Stimulated activated CD8-positive, alpha-beta memory T cell treated with anti-CD3 and anti-CD28 coated beads, Interleukin-15, amount 100 ng/mL, for 4 hours (primary cell): Measurements from ENCODE around the gene KIAA1755.

ENCODE experiments used
- DNase-seq, 2 donors: peaks; one replicate each; pipeline ENCODE4 v3.0.0-alpha.2; 2020; ENCODE audit warnings: low read depth in 2 of 2

KIAA1755 gene

DNA sequence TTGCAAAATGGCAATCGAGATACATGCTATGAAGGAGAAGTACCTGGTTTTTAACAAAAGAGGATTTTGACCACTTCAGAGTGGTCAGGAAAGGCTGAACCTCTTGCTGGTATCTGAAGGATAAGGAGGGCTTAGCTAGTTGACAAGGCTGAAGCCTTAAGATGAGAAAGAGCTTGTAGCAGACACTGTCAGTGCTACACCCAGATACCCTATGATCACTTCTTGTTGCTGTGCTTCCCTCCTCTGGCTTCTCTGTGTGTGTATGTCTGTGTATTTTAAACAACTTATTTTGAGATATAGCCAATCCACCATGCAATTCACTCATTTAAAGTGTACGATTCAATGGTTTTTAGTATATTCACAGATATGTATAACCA is 56.6 kb downstream of the KIAA1755 start:
- DNase-seq: no peak

DNA sequence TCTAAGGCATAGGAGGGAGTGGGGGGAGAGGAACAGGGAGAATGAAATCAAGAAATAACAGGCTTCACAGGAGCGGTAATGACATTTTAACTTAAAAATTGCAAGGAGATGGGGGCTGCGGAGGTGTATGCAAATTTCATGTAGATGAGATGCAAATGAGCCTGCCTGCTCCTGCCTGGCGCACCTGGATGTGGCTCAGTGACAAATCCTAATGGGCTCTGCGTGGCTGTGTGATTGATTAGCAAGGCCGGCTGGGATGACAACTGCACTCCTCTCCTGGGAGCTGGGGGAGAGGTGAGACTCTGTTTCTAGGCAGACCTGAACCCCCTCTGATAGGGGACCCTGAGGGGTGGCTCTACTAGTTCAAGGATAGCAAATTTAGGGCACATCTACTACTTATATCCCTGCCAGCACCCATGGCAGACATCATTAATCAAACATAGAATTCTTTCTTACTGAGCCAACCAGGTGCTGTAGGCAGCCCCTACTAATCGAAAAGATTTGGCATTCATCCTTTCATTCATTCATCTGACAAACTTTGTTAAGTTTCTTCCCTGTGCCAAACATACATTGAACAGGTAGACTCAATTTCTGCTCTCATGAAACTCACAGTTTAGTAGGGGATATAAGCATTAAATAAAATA is 57.1 kb downstream of the KIAA1755 start:
- no peak for DNase-seq

DNA sequence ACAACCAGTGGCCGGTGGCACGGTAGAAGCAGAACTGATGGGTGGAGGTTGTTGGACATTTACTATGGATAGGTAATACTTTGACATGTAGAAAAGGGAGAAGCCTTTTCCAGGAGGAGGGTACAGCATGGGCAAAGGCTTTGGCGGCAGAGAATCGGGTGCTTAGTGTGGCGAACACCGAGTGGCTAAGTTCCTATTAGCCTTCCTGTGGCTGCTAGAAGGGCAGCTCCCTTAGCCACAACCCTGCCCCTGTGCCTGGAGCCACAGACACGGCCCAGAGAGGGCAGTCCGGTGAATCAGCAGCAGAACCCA is 57.6 kb downstream of the KIAA1755 start:
- DNase-seq: no peak

DNA sequence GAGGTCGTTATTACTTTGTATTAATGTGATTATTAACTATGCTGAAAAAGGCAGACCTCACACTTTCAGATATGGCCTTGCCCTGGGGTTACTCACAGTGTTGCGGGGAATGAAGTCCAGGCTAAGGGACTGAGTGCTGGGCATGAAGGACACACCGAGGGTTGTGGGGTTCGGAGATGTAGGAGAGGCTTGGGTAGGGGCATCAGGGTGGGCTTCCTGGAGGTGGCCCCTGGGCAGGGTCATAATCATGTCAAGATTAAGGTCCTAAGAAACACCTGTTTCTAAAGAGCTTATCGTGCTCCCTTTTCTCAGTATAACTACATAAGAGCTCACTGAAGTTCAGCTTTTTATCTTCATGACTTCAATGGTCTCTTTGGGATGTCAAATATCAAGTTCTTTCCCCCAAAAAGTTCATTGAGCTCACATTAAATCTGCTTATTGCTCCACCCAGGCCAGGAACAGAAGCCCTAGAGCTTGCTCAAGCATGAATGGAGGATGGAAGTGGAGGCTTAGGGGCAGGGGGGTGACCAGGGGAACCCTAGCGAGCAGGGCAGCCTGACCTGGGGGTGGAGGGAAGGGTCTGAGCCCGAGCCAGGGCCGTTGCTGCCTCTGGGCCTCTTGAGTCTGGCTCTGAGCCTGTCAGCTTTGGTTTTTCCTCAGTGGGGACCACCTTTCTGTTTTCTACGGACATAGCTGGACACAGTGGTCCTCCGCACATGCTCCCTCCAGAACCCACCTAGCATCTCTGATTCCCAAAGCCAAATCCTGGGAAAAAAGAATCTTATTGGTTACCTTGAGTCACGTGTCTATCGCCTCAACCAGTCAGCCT is 58.2 kb downstream of the KIAA1755 start:
- no peak for DNase-seq

DNA sequence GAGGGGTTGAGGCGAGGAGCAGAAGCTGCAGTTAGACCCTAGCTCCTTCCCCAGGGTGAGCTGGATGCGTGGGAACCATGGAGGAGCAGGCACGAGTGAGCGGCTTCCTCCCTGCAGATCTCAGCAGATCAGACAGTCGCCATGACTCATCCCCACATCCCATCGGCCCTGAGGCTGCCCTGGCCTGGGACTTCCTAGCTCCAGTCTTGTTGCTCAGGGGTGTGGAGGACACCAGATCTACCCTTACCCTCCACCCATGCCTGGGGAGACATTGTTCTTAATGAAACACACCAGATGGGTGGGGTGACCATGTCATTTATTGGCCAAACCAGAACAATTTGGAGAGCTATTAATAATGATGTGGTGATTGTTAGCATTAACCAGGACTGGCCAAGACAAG is 59.2 kb downstream of the KIAA1755 start:
- no peak for DNase-seq

DNA sequence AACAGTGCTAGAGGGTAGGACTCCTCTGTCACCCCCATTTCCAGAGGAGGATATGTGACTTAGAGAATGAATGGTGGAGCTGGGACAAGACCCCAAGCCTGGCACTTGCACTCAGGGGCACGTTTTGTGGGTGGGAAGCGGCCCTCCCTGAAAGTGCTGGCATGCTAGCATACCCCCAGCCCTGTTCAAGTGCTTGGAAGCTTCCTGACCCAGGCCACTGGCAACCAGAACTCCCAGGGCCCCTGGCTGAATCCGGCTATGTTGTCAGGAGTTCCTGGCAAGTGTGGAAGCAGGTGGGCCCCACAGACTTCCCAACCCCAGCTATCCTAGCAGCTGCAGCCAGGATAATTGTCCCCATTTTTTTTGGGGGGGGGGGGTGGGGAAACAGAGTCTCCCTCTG is 59.9 kb downstream of the KIAA1755 start:
- no peak for DNase-seq

DNA sequence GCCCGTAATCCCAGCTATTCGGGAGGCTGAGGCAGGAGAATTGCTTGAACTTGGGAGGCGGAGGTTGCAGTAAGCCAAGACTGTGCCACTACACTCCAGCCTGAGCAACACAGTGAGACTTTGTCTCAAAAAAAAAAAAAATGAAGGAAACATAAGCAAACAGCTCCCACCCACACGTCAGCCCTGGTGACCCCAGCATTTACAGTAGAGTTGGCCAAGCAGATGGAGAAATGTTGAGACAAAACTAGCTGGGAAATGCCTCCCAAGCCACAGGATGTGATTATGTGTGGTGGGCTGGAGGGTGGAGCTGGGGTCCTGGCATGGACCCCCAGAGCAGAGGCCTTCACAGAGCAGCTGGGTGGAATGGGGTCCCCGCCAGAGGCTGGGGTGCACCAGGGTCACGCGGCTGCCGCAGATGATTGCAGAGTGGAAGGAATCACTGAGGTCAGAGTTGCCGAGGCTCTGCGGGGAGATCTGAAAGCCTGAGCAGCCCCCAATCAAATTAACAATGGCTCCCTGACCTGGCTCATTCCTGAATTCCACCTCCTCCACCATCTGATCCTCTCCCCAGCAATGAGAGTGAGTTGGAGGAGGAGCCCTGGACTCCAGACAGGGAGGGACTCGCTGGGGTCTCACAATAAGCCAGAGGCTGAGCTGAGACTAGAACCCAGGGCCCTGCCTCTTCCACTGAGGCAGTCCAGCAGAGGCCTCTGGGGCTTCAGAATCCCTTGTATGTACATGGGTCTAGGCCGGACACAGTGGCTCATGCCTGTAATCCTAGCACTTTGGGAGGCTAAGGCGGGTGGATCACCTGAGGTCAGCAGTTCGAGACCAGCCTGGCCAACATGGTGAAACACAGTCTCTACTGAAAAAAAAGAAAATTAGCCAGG is 60.8 kb downstream of the KIAA1755 start:
- DNase-seq: no peak

DNA sequence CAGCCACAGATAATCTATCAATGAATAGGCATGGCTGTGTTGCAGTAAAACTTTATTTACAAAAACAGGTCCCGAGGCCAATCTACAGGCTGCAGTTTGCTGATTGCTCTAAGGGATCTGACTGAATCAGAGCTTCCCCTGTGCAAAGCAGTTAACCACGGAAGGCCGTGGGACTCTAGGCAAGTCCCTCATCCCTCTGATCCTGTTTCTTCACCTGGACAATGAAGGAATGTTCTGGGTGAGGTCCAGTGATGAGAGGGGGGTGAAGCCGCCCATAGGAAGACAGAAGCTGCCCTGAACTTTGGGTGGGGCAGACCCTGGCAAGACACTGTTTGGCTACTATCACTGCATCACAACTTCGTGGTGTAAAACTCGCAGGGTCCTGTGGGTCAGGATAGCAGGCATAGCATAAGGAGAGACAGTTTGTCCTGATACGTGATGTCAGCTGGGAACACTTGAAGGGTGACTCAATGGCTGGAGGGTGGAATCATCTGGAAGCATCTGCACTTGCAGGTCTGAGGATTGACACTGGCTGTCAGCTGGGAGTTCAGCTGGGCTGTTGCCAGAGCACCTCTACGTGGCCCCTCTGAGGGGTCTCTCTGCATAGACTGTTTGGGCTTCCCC is 62.2 kb downstream of the KIAA1755 start:
- no peak for DNase-seq

DNA sequence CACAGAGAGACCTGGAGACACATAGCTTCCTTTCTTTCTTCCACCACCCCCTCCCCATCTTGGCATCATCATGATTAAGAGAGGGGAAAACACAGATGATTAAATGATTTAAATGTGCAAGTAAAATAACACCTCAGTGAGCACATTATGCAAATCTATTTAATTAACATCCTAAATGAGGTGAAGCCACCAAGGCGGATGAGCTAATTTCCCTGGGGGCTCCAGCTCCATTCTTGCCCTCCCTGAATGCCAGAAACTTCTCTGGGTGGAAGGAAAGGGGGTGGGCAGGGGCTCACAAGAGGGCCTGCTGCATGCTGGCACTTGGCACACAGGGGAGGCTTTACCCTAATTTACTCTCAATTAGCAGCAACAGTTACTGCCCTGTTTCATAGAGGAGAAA is 62.9 kb downstream of the KIAA1755 start:
- DNase-seq: no peak

DNA sequence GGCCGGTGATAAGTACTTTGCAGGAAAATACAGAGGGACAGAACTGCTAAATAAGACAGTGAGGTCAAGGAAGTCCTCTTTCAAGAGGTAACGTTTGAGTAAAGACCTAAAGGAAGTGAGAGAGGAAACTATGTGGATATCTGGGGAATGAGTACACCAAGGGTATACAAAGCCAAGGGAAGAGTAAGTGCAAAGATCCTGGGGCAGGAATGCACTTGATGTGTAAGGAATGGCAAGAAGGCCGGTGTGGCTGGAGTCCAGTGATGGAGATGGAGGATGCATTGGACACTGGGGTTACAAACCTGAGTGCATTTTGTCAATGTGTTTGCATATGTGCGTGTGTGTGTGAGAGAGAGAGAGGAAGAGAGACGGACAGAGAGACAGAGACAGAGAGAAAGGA is 63.3 kb downstream of the KIAA1755 start:
- no peak for DNase-seq

DNA sequence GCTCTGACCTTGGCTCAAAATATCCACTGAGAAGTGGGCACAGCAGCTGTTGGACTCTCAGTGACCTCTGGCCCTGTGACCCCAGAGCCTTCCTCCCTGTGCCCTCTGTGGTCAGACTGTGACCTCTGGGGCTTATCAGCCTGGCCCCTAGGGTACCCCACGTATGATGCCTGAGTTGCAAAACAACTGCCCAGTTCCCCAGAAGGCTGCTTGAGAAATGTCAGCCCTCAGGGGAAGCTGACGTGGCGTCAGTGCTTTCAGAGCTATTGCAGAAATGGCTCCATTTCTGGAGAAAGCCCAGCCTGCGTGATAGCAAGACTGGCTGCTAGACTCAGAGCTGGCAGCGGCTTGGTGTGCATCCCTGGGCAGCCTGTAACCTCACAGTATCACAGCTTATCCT is 63.9 kb downstream of the KIAA1755 start:
- no peak for DNase-seq

DNA sequence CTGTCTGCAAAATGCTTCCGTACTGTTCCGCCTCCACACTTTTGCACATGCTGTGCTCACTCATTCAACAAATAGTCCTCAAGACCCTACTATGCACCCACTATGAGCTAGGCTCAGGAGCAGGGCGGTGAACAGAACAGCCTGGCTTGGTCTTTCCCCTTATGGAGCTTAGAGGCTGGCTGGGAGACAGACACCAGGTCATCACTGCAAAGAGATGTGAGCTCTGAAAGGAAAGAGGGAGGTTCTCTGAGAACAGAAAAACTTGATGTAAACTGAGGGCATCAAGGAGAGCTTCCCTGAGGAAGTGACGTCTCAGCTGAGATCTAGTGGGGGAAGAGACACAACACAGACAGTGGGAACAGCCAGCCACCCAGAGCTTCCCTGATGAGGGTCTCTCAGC is 64.5 kb downstream of the KIAA1755 start:
- DNase-seq: no peak

DNA sequence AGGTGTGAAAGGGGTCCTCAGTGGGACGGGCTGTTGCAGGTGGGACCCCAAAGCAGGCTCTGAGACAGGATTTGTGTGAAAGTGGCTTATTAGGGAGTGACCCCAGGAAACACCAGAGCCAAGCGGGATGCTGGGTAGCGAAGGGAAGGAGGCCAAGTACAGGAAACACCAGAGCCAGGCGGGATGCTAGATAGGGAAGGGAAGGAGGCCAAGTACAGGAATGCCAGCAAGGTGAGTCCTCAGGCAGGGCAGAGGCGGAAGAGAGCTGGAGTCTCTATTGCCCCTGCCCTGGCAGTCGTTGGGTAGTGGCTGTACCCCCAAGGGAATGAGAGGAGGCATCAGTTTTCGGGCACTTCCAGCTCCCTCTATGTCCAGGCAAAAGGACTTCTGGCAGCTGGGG is 65.0 kb downstream of the KIAA1755 start:
- DNase-seq: no peak

DNA sequence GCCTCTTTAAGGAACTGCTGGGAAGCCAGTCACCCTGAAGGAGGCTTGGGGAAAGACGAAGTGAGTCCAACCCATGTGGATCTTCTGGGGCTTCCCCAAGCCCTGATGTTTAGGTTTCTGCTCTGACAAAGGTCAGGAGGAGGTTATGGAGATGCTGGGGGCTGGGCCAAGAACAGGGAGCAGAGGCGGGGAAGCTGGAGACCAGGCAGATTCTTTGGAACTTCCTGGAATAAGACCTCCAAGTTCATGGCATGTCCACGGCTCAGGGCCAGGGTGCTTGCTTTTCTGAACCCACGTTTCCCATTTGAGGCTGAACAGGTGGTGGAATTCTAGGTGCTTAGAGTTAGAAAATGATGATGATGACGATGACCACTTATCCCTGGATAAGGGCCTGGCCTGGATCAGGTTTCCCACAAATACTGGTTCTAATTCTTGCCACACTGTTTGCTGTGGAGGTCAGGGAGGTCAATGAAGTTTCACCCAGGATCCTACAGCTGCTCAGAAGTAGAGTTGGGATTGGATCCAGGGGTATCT is 65.5 kb downstream of the KIAA1755 start:
- no peak for DNase-seq

DNA sequence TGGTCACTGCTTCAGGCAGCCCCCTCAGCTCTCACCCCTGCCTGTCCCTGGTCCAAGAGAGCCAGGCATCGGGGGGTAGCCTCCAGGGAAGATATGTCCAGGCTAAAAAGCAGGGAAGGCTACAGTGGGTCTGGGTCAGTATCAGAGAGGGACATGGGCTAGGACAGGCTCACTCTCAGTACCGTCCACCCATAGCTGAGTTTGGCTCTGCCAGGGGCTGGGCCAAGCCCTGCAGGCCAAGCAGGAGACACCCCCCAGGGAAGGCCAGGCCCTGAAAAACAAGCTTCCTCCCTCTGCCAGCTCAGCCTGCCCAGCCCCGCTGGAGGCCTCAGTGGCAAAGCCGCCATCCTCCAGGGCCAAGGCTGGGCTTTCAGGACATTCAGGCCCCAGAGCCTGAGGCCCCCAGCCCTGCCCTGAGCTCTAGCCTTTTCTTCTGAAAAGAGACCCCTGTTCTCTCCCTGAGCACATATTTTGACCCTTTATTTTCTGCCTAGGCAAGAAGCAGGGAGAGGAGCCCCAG is 66.9 kb downstream of the KIAA1755 start:
- DNase-seq: no peak

DNA sequence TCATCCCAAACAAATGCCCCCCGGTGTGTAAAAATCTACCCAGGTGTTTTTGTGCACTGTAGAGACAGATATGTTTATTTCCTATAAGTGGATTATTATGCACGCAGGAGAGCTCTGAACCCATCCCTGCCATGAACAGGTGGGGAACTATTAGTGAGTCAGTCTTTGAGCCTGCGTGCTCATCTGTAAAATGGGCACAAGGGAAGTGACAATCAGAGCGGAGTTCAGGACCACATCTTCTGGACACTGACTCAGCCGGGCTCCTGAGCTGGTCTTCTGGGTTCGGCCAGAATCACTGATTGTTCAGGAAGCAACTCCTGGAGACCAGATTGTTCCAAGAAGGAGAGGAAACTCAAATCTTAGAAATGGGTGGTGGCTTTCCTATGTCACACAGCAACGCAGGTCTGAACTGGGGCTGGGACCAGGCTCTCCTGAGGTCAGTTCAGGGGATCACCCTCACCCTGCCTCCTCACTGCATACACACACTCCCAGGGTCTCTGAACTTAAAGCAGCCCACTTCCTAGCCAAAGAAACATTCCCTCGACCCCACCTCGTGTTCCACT is 68.1 kb downstream of the KIAA1755 start:
- no peak for DNase-seq

DNA sequence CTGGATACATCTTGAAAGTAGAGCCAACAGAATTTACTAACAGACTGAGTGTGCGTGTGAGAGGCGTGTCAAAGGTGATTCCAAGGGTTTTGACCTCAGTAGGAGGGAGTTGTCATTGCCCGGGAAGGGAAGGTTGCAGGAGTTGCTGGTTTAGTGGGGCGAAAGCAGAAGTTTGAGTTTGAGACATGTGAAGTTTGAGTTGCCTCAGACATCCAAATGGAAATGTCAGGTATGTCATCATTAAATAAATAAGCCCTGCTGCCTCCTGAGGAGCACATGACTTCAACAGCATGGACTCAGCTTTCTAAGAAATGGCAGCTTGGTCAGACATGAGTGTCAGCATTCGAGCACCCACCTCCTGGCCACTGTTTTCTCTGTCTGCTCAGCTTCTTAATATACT is 68.9 kb downstream of the KIAA1755 start:
- DNase-seq: no peak

DNA sequence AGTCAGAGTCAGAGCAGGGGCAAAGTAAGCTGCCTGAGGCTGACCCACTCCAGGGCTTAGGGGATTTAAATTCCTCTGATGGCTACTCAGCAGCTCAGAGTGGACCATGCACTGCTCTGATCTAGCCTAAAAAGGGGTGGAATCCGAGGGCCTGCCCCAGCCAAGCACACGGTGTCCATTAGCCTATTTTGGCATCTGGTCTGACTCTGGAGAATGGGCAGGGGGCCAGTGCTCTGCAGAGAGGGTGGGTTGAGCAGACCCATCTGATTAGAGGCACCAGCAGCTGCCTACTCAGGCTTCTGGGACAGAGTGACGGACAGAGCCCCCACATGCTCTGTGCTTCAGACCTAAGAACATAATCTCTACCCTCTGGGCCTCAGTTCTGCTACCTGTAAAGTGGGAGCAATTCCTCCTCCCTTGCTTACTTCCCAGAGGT is 69.6 kb downstream of the KIAA1755 start:
- DNase-seq: no peak

DNA sequence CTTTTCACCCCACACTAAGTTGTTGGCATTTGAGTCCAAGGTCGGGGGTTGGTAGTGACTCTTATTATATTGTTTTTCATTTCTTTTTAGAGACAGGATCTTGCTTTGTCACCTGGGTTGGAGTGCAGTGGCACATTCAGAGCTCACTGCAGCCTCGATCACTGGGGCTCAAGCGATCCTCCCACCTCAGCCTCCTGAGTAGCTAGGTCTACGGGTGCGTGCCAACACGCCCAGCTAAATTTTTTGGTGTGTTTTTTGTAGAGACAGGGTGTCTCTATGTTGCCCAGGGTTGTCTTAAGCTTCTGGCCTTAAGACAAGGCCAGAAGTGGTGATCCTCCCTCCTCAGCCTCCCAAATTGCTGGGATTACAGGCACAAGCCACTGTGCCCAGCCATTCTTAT is 70.4 kb downstream of the KIAA1755 start:
- DNase-seq: no peak

DNA sequence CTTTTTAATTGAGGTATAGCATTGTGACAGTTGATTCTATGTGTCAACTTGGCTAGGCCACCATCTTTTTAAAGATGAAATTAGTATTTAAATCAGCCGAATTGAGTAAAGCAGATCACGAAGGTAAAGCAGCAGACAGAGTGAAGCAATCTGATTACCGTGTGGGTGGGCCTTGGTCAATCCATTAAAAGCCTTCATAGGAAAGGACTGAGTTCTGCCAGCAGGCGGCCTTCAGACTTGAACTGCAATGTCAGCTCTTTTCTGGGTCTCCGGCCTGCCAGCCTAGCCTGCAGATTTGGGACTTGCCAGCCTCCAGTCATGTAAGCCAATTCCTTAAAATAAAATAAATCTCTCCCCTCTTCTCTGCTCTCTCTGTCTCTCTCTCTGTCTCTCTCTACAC is 73.0 kb downstream of the KIAA1755 start:
- no peak for DNase-seq

DNA sequence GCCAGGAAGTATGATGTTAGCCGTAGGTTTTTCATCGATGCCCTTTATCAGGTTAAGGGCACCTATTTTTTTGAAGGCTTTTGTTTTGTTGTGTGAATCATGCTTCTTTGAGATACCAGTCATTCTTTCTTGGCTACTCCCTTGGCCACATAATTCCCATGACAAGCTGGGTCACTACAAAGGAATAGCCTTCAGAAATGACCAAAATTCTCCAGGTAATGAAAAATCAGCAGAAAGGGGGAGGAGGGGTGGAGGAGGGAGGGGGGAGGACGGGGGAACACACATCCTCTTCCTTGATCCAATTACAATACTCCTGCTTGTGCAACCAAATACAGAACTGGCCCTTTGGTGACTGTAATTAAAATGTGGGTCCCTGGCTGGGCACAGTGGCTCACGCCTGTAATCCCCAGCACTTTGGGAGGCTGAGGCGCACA is 73.7 kb downstream of the KIAA1755 start:
- no peak for DNase-seq
